ENCODE measurements around the gene PPM1L. TPM values are rescaled to one million over a fixed set of nuclear protein-coding genes. Genes with fewer than 3 reads are reported as not detected.

The PPM1L gene
- polyA plus RNA-seq, 1 donor (not counting 4 experiments of a cell fraction or from before 2014, with no cell fraction given) = 0.58 TPM

DNA sequence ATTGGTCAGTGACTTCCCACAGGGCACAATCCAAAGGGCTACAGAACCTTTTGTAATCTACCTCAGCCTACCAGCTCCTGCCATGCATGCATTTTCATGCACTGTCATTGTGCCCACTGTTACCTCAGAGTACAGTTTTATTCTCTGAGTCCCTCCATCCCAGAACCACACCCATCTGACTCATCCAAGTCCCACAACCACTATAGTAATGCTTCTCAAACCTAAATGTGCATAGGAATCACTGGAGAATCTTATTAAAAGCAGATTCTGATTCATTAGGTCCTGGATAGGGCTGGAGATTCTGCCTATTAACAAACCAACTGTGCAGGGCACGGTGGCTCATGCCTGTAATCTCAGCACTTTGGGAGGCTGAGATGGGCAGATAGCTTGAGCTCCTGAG lies 352.8 kb downstream of the PPM1L start:
- Histone ChIP-seq H2AFZ (ENCODE audit: control insufficient read depth, low read length) (no peak overlapping the region), H3K4me2 (ENCODE audit: control insufficient read depth, extremely low read depth, insufficient read depth, low read depth, low read length) (no peak overlapping the region)

DNA sequence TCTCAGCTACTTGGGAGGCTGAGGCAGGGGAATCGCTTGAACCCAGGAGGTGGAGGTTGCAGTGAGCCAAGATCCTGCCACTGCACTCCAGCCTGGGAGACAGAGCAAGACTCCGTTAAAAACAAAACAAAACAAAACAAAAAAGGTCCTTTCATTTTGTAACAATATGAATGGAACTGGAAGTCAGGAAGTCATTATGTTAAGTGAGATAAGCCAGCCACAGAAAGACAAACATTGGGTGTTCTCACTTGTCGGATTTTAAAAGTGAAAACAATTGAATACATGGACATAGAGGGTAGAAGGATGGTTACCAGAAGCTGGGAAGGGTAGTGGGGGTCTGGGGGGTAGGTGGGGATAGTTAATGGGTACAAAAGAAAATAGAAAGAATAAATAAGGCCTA lies 361.6 kb downstream of the PPM1L start:
- no peak for TF ChIP-seq EZH2 (IDR thresholded peaks at IDR 0.05; ENCODE audit: low read length)
- TF ChIP-seq, protein P1, sequence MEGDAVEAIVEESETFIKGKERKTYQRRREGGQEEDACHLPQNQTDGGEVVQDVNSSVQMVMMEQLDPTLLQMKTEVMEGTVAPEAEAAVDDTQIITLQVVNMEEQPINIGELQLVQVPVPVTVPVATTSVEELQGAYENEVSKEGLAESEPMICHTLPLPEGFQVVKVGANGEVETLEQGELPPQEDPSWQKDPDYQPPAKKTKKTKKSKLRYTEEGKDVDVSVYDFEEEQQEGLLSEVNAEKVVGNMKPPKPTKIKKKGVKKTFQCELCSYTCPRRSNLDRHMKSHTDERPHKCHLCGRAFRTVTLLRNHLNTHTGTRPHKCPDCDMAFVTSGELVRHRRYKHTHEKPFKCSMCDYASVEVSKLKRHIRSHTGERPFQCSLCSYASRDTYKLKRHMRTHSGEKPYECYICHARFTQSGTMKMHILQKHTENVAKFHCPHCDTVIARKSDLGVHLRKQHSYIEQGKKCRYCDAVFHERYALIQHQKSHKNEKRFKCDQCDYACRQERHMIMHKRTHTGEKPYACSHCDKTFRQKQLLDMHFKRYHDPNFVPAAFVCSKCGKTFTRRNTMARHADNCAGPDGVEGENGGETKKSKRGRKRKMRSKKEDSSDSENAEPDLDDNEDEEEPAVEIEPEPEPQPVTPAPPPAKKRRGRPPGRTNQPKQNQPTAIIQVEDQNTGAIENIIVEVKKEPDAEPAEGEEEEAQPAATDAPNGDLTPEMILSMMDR (optimal IDR thresholded peaks at IDR 0.05 in 1 of 3, IDR thresholded peaks at IDR 0.05 in 1 of 3, conservative IDR thresholded peaks at IDR 0.05 in 1 of 3; ENCODE audit: extremely low read depth in 1 of 3, insufficient read depth in 2 of 3, low read length in 3 of 3) = no peak
- Histone ChIP-seq H3K27ac (ENCODE audit: control insufficient read depth, insufficient read depth, low read length) (no peak overlapping the region), H3K4me1 (ENCODE audit: control insufficient read depth, extremely low read depth, insufficient read depth, low read length) (no peaks in the 10 kb centered on the region), H4K20me1 (ENCODE audit: control insufficient read depth, extremely low read depth, insufficient read depth, low read length) (no peaks in the 10 kb centered on the region), H3K9me1 (ENCODE audit: control insufficient read depth, extremely low read depth, insufficient read depth, low read length) (no peaks in the 10 kb centered on the region), H3K27me3 (ENCODE audit: control insufficient read depth, extremely low read depth, insufficient read depth, low read length) (no peaks in the 10 kb centered on the region), H3K4me3 (ENCODE audit: control insufficient read depth in 2 of 3, extremely low read depth in 1 of 3, insufficient read depth in 2 of 3, low read depth in 1 of 3, low read length in 3 of 3) (no peak overlapping the region), H3K9me3 (ENCODE audit: control insufficient read depth, low read depth, low read length) (peaks cover 1% of the 10 kb centered on the region), H3K4me2 (ENCODE audit: control insufficient read depth, extremely low read depth, insufficient read depth, low read depth, low read length) (no peak overlapping the region), H3K79me2 (ENCODE audit: control insufficient read depth, insufficient read depth, low read length) (no peaks in the 10 kb centered on the region), H3K36me3 (ENCODE audit: control insufficient read depth in 2 of 2, extremely low read depth in 1 of 2, insufficient read depth in 2 of 2, low read length in 2 of 2) (no peaks in the 10 kb centered on the region), H3K9ac (ENCODE audit: control insufficient read depth, extremely low read depth, insufficient read depth, low read length) (no peak overlapping the region), H2AFZ (ENCODE audit: control insufficient read depth, low read length) (no peak overlapping the region)
- DNase-seq (ENCODE audit: low read depth, low spot score) (no peak), FAIRE-seq (no peak)
- dilution Hi-C loops (cut with MboI; ENCODE audit: extremely low pct_ligation_motif_present, low sequenced_read_pairs) = no loop called here

More for the DNA sequence above, 352.8 kb downstream of the PPM1L start:
- FAIRE-seq (peak; percentile 41), DNase-seq (ENCODE audit: low read depth, low spot score) (no peak)
- H3K36me3 ChIP-seq (ENCODE audit: control insufficient read depth in 2 of 2, extremely low read depth in 1 of 2, insufficient read depth in 2 of 2, low read length in 2 of 2) = no peaks in the 10 kb centered on the region
- H3K27me3 ChIP-seq (ENCODE audit: control insufficient read depth, extremely low read depth, insufficient read depth, low read length) = no peaks in the 10 kb centered on the region
- no peaks in the 10 kb centered on the region for H3K9me3 ChIP-seq (ENCODE audit: control insufficient read depth, low read depth, low read length)
- dilution Hi-C loops (cut with MboI; ENCODE audit: extremely low pct_ligation_motif_present, low sequenced_read_pairs) = no loop called here
- H3K4me1 ChIP-seq (ENCODE audit: control insufficient read depth, extremely low read depth, insufficient read depth, low read length) = peaks cover 9% of the 10 kb centered on the region
- H3K9me1 ChIP-seq (ENCODE audit: control insufficient read depth, extremely low read depth, insufficient read depth, low read length) = no peaks in the 10 kb centered on the region
- H3K4me3 ChIP-seq (ENCODE audit: control insufficient read depth in 2 of 3, extremely low read depth in 1 of 3, insufficient read depth in 2 of 3, low read depth in 1 of 3, low read length in 3 of 3) = no peak overlapping the region
- no peak overlapping the region for H3K27ac ChIP-seq (ENCODE audit: control insufficient read depth, insufficient read depth, low read length)
- no peaks in the 10 kb centered on the region for H4K20me1 ChIP-seq (ENCODE audit: control insufficient read depth, extremely low read depth, insufficient read depth, low read length)
- no peak overlapping the region for H3K9ac ChIP-seq (ENCODE audit: control insufficient read depth, extremely low read depth, insufficient read depth, low read length)
- no peak for TF ChIP-seq EZH2 (IDR thresholded peaks at IDR 0.05; ENCODE audit: low read length)
- TF ChIP-seq, protein P1 (optimal IDR thresholded peaks at IDR 0.05 in 1 of 3, IDR thresholded peaks at IDR 0.05 in 1 of 3, conservative IDR thresholded peaks at IDR 0.05 in 1 of 3; ENCODE audit: extremely low read depth in 1 of 3, insufficient read depth in 2 of 3, low read length in 3 of 3) = no peak
- H3K79me2 ChIP-seq (ENCODE audit: control insufficient read depth, insufficient read depth, low read length) = no peaks in the 10 kb centered on the region

Measured in keratinocyte (primary cell).